Breast epithelium (tissue), 3 donors: Measurements from ENCODE around the gene ADGRL3.

Experiments
- POLR2A ChIP-seq: fragments of 450-650 bp; IDR thresholded peaks from one replicate; pipeline ENCODE4 v1.6.1; 2016; ENCODE audit warnings: antibody characterized with exemption, mild to moderate bottlenecking, moderate library complexity
- TF ChIP-seq, protein P1 (sequence below), 3 donors: fragments of 450-650 bp; IDR thresholded peaks; one replicate each; pipeline ENCODE4 v1.5.1; 2016 to 2017; ENCODE audit warnings: antibody characterized with exemption in 3 of 3, mild to moderate bottlenecking in 3 of 3, moderate library complexity in 3 of 3

DNA sequence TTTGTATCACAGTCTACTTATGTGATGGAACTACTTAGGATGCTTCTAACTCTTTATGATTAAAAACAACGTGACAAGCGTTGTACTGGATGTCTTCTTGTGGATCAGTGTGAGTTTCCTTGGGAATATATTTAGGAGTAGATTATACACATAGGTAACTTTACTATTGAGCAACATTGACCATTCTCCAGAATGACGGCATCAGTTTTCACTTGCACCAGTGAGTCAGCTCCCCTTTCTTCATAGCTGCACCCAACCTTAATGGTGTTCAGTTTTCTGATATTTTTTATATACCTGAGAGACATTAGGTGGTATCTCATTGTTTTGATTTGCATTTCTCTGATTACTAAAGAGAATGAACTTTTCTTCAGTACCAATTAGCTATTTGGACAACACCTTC, 343.9 kb downstream of the ADGRL3 start:
- TF ChIP-seq POLR2A = no peak
- TF ChIP-seq, protein P1, sequence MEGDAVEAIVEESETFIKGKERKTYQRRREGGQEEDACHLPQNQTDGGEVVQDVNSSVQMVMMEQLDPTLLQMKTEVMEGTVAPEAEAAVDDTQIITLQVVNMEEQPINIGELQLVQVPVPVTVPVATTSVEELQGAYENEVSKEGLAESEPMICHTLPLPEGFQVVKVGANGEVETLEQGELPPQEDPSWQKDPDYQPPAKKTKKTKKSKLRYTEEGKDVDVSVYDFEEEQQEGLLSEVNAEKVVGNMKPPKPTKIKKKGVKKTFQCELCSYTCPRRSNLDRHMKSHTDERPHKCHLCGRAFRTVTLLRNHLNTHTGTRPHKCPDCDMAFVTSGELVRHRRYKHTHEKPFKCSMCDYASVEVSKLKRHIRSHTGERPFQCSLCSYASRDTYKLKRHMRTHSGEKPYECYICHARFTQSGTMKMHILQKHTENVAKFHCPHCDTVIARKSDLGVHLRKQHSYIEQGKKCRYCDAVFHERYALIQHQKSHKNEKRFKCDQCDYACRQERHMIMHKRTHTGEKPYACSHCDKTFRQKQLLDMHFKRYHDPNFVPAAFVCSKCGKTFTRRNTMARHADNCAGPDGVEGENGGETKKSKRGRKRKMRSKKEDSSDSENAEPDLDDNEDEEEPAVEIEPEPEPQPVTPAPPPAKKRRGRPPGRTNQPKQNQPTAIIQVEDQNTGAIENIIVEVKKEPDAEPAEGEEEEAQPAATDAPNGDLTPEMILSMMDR (IDR thresholded peaks at IDR 0.05) = no peak
